OCI-M2 (cell line): ENCODE measurements around the gene KLK10.
"Not testable (repeated sequence)": the region's sequence is repeated elsewhere in the genome, so short reads cannot be mapped to it uniquely, and the experiment has no call there.

Experiments
- DNase-seq: peaks from one replicate; lab custom pipeline; 2025; ENCODE audit not compliant: unreplicated experiment; lab: John Stamatoyannopoulos, UW

Gene KLK10

DNA sequence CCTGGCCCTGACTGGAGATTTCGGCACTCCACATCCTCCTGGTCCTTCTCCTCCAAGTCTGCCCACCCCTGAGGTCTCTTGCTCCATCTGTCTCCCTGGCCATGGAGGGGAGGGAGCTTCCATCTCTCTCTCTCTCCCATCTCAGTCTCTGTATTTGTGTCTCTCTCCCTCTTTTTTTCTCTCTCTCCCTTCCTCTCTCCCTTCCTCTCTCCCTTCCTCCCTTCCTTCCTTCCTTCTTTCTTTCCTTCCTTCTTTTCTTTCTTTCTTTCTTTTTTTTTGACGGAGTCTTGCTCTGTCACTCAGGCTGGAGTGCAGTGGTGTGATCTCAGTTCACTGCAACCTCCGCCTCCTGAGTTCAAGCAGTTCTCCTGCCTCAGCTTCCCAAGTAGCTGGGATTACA is 49.7 kb downstream of the KLK10 start:
- not testable (repeated sequence) for DNase-seq

DNA sequence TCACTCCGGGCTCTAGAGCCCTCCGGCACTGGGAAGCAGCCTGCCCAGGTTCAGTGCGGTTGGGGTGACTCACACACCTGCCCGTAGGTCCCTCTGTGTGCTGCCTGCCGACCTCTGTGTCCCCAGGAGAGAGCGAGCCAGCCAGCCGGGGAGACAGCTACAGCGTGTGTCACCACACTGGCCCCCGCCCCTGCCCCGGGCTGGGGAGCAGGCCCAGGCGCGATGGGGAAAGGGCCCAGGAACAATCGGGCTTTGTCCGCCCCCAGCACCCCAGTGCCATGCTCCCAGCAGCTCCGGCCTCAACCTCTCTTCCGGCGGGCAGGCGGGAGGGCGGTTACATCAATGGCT is 50.1 kb downstream of the KLK10 start, which contains the start of gene KLK6:
Gene KLK6, minus strand, starts transcription at position 179 of the 348 bp plus-strand sequence. CDS start 1,487 bp downstream, outside the sequence.
- no peak for DNase-seq

DNA sequence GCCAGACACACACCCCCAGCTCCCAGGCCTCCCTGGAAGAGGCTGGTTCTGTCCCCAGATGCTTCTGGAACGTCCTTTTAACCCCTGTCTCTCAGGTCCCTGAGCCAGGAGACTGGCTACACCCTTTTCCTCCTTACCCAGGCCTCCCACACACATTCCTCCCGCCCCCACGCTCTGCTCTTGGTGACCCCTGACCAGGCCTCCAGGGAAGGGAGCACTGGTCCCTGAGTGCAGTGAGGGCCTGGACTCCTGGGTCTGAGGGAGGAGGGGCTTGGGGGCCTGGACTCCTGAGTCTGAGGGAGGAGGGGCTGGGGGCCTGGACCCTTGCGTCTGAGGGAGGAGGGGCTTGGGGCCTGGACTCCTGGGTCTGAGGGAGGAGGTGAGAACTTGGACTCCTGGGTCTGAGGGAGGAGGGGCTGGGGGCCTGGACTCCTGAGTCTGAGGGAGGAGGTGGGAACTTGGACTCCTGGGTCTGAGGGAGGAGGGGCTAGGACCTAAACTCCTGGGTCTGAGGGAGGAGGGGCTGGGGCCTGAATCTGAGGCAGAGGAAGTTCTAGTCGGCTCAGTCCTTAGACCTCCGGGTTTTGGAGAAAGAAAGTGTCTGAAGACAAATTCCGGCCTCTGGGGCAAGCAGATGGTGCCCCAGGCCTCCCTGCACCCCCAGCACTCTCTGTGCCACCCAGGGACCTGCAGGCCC is 50.6 kb downstream of the KLK10 start:
- DNase-seq, result no peak

DNA sequence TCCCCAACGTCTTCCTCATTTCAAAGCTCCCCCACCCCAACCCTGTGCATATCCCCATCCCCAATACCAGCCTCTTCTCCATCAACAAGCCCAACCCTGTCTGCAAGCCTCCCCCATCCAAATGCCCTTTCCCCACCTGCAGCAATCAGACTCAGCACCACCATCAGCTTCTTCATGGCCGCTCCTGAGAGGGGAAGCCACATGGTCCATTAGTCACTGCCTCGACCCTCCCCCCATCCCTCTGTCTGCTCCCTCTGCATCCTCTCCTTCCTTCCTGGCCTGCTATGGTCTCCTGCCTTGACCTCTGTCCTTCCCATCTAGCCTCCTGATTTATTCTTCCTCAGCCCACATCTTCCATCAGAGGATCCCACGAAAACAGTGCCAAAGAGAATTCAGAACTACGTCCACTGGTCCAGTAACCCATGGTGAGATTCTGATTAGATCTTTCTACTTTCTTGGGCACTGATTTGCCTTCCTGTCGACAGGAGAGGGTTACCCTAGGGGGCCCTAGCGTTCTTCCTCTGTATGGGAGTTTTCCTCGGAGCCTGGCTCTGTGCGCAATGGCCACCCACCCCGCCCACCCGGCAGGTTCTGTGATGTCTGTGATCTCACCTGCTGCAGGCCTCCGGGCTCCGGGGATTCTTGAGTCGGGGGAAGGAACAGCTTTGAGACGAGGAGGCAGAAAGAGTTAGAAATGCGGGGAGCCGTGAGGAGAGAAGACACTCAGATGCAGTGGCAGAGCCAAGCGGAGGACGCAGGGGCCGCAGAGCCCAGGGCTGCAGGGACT is 51.4 kb downstream of the KLK10 start:
- DNase-seq, result no peak

DNA sequence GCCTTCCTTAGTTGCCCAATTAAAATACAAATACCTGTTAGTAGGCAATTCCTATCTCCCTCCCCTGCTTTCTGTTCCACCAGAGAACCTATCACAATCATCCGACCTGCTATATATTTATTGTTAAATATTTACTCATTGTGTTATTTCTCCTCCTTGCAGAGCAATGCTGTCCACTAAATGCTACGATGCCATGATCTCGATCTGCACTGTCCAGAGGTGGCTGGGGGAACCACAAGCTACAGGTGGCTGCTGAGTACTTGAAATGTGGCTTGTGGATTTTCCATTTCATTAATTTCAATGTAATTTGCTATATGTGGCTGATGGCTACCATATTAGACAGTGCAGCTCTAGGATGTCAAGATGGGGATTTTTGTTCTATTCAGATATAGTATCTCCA is 55.2 kb downstream of the KLK10 start:
- DNase-seq, result no peak

DNA sequence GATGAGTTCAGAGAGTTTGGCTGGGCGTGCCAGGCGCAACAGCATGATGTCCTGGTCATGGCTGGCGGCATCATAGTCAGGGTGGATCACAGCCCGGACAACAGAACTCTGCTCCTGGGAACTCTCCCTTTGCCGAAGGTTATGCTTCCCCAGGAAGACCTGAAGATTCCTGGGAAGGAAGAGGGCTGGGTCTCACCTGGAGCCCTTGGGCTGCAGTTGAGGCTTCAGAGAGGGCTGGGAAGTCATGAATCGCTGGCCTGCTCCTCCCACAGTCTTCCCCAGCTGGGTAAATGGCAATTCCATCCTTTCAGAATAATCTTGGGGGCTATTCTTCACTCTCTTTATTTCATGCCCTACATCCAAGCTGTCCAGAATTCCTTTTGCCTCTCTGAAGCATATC is 56.1 kb downstream of the KLK10 start:
- DNase-seq, result no peak
